Transverse colon (tissue), 4 donors: ENCODE data around the gene RELL1.

ENCODE experiments used
- POLR2AphosphoS5 ChIP-seq, 3 donors: sonication (generic); formaldehyde crosslinking; IDR thresholded peaks; one replicate each; pipeline ENCODE4 v1.6.1; 2016; ENCODE audit warnings: antibody characterized with exemption in 3 of 3
- TF ChIP-seq, protein P1 (sequence below), 5 experiments: fragments of 200-600 bp in 3 of 5; fragments of 450-650 bp in 2 of 5; sonication (generic) in 3 of 5; IDR thresholded peaks; 1 replicate in 2 of 5; 2 replicates in 3 of 5; pipeline ENCODE4 v1.5.1; 2016 to 2017; ENCODE audit warnings: antibody characterized with exemption in 5 of 5, inconsistent platforms in 3 of 5, mild to moderate bottlenecking in 2 of 5, moderate library complexity in 1 of 5

DNA sequence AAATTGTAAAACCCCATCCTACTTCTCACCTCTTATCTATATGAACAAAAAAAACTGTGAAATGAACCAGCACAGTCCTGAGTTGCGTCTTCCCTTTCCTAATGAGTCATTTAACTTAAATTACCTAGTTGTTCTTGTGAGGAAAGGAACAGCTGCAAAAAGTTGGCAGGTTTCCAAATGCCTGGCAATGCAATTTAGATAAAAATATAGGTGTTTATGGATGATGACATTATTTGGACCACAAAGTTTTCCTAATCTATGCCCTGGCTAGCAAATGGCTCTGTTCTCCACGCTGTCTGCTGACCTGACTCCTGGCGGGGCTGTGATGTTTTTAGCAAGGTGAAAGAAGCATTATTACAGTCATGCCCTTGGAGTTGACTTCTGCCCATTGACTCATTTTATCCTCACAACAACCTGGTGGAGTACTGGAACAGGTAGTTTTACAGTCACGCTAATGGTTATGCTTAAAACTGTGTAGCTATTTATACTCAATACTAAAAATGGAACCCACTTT, 29.8 kb upstream of the RELL1 start:
- TF ChIP-seq, protein P1, sequence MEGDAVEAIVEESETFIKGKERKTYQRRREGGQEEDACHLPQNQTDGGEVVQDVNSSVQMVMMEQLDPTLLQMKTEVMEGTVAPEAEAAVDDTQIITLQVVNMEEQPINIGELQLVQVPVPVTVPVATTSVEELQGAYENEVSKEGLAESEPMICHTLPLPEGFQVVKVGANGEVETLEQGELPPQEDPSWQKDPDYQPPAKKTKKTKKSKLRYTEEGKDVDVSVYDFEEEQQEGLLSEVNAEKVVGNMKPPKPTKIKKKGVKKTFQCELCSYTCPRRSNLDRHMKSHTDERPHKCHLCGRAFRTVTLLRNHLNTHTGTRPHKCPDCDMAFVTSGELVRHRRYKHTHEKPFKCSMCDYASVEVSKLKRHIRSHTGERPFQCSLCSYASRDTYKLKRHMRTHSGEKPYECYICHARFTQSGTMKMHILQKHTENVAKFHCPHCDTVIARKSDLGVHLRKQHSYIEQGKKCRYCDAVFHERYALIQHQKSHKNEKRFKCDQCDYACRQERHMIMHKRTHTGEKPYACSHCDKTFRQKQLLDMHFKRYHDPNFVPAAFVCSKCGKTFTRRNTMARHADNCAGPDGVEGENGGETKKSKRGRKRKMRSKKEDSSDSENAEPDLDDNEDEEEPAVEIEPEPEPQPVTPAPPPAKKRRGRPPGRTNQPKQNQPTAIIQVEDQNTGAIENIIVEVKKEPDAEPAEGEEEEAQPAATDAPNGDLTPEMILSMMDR (IDR thresholded peaks at IDR 0.05) = peak in 2 of 5 experiments; percentile 14 to 32
- TF ChIP-seq POLR2AphosphoS5 (IDR thresholded peaks at IDR 0.05) = peak in 2 of 3 donors; percentile 53 to 67
